COR-L47 (cell line): Measurements from ENCODE around the gene BCR.

Source experiments
- DNase-seq: peaks from one replicate; lab custom pipeline; 2025; lab: John Stamatoyannopoulos, UW

Gene BCR

DNA sequence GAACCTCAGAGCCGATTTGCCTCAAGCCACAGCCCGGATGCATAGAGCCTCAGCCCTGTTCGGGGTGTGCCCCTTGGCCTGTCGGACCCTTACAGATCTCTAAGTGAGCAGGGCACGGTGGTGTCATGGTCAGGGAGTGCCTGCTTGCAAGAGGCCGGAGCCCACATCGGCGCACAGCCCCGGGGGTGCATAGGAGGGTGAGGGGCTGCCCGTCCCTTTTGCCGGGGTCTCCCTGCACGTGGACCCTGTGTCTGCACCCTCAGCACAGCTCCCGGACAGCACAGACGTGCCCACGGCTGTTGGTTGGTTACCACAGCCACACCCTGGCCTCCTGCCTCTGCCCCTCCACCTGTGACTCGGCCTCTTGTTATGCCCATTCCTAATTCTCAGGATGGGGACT is 28.5 kb upstream of the BCR start:
- no peak for DNase-seq

DNA sequence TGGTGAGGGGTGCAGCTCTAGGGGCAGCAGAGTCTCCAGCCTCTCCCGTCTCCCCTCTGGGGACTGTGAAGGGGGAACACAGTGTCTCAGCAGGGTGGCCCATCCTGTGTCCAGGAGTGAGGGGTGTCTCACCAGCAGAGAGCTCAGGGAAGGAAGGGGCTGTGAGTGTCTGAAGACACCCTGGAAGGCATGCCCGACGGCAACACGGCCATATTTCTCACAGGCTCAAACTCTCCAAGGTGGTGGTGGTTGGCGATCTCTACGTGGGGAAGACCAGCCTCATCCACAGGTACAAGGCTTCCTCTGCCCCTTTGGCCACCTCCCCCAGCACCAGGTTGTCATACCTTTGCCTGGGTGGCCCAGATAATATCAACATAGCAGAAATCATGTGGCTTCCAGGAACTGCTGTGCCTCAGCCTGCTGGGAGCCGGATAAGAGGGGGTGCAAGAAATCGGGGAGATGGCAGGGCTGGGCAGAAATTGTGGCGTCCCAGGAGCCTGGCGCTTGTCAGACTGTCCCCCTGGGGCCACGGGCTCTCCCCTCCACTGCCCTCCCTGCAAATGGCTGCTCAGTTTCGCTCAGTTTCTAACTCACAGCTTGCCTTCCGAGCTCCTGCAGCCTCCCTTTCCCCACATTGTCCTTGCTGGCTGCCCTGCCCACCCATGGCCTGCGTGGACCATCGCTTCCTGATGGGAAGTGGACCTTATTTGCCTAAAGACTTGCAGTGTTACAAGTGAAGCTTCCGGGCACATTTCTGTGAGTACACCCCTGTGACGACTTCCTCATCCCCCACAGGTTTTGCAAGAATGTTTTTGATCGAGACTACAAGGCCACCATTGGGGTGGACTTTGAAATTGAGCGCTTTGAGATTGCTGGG is 27.8 kb upstream of the BCR start:
- DNase-seq, result no peak

DNA sequence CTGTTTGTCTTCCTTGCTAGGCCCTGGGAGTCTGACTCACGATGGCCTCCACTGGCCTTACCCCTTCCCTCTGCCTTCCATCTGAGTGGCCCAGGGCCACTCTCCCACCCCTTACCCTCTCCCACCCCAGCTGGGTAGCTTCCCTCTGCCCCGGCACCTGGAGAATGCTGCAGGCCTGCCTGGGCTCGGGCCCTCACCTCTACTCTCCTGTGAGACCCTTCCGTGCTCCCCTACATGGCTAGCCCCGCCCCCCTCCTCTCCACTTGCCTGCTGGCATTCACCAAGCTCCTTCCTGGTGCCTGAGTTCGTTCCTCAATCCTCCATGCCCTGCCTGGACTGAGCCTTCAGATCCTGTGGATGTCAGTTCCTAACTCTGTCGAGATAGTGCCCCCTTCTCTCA is 26.3 kb upstream of the BCR start:
- DNase-seq, result no peak

DNA sequence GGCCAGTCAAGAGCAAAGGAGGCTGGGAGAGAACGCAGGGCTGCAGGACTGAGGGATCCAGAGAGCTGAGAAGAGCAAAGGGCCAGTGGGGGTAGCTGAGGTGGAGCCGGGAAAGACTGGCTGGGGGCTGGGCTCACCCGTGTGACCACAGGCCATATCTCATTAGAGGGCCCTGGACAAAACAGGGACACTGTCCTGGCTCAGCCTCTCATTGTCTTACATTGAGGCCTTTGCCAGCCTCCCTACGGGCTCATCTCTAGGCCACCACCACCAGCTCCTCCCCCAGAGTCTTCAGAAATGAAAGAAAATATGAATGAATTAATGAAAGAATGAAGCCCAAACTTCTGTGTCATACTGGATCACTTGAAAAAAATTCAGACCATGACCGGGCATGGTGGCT is 25.8 kb upstream of the BCR start:
- no peak for DNase-seq

DNA sequence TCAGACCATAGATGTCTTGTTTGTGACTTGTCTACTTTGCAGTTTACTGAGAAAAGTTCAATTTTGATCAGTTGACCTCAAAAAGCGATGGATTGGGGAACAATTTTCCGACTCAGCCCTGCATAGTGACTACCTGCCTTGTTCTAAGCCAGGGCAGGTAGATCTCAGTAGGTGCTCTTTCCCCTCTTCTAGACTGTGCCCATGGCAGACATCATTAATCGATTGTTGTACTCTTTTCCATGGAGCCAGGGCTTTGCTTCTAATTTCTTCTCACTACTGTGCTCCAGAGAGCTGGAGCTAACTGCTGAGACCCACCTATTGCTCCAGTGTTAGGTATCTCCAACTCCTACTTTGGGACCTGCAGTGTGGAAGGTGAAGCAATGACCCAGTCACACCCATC is 25.2 kb upstream of the BCR start:
- DNase-seq, result no peak

DNA sequence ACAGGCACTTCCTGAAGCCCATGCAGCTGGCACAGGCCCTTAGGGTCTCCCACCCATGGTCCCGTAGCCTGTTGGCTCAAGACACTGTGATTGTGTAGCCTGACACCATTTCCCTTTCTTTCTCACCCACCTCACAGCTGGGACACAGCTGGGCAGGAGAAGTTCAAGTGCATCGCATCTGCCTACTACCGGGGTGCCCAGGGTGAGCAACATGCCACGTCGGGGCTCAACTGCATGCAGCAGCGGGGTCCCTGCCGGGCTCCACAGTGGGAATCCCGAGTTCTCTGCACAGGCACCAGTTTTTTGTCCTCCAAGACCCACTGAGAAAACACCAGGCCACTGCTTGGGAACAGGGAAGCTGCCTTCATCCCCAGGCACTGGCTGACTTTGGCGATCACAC is 24.5 kb upstream of the BCR start:
- no peak for DNase-seq

DNA sequence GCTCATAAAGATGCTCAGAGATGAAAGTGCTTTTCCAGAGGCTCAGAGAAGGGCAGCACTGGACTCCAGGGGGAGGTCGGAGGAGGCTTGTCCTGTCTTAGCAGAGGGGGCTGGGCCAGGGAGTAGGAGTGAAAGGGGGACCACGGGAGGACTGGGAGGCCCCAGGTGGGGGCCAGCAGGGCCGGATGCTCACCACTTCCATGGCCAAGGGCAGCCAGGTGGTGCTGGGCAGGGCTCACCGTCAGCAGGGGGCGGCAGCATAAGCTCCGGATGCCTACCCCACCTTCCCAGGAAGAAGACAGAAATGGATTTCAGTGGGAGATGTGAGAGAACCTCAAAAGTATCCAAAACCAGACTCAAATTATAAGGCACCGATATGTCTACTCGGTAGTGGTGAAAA is 24.0 kb upstream of the BCR start:
- no peak for DNase-seq

DNA sequence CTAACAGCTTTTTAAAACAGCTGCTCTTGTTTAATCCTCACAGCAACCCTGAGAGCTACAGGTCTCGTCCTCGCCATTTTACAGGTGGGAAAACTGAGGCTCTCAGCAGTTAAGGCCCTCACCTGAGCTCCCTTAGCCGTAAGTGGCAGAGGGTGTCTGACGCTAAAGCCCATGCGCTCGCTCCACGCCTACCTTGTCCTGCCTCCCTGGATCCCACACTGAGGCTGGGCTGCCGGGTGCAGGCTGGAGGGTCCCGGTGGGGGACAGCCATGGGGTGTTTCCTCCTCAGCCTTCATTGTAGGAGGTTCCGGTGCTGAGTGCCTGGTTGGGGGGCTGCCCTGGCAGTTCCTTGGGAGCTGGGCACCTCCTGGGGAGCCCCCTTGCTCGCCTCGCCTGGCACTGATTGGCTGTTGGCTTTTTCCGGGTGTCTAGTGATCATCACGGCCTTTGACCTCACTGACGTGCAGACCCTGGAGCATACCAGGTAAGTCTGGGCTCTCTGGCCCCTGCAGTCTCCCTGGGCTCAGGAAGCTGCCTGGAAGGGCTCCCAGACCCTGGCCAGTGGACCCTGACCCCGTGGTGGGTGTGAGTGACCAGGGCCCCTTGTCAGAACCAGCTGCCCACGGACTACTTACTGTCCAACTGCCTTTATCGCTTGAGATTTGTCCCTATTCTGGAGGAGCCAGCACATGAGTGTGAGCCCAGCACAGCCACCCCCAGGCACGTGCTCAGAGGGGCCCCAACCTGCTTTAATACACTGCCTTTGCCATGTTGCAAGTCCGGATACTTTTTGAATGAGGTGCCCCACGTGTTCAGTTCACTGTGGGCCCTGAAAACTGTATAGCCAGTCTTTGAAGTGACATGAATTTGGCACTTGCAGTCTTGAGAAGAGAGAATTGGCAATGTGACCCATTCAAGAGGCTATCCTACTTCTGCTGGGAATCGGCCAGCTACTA is 22.5 kb upstream of the BCR start:
- no peak for DNase-seq

DNA sequence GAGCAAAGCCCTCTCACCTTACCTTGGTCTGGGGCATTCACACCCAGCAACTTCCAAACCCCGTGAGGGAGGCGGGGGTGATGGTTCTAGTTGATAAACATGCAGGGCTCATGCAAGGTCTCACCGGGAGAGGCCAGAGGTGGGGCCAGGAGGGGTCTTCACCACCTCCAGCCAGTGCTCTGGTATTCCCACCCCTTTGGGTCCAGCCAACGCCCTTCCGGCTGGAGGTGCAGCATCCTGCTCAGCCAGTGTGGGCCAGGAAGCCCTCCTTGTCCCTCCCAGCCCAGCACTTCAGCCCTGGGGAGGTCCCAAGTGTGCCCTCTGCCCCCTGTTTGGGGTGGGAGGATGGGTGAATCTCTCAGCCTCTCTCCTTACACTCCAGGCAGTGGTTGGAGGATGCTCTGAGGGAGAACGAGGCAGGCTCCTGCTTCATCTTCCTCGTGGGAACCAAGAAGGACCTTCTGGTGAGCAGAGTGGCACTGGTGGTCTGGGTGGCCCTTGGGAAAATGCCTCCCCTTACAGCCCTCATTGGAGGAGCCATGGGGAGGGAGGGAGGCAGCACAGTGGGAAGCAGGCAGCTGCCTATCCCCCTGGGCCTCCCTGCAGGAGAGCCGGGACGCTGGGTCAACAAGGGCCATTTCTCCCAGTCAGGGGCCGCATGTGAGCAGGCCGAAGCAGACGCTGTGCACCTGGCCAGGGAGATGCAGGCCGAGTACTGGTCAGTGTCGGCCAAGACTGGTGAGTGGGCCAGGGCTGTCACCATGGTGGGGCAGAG is 21.6 kb upstream of the BCR start:
- DNase-seq, result peak; percentile 38

DNA sequence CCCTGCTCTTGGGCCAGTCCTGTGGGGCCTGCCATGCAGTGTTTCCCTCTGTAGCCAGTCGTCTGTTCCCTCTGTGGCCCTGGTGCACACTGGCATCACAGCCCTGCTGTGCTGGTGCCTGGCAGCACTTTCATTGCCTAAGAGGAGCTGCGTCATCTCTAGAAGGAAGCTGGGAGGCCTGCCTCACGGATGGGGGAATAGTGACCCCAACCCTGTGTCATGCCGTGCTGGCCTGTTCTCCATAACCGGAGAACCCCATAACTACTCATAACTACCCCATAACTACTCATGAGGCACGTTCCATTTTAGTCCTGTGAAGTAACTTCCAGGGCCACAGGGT is 21.0 kb upstream of the BCR start:
- no peak for DNase-seq

DNA sequence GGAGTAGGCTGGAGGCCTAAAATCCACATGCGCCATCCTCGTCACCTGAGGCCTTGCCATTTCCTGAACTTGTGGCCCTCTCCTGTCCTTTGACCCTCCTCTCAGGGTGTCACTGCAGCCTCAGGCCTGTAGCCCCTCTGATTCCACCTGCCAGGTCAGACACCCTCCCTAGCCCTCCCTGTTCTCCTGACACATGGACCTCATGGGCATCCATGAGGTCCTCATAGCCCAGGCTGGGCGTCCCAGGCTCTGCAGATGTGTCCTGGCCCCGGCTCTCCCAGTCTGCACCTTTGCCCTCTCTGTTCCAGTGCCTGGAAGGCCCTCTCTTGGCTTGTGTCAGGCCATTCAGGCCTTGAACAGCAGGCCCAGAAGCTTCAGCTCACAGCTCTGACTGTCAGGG is 19.3 kb upstream of the BCR start:
- no peak for DNase-seq

DNA sequence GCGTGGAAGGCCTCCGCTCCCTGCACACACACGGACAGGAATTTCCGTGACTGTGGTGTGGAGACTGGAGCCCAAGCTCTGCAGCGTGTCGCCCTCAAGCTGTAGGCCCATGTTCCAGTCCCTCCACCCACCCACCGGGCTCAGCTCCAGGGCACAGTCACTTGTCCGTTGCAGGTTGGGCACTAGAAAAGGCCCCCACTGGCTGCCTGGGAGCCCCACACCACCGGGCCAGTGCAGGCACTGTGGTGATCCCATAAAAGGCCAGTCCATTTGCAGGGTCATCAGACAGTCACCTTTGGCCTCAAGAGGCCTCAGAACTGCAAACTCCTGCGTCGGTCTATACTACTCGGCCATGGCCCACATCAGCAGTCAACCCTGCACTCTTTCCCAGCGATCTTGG is 18.7 kb upstream of the BCR start:
- no peak for DNase-seq

DNA sequence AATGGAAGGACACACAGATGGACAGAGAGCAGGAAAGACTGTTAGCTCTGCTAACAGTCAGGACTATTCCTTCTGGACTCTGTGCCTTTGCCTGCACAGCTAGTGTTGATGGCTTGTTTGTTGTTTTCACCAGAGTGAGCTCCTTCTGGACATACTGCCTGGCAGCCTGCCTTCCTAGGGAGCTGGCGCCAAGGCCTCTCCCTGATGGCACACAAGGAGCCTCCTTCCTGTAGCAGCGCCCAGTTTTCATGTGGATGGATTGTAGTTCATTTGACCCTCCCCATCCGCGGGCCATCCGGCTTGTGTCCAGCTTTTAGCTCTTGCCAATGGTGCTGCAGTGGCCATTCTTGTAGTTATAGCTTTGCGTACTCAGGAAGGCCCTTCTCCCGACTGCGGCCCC is 16.6 kb upstream of the BCR start:
- DNase-seq, result peak; percentile 64

DNA sequence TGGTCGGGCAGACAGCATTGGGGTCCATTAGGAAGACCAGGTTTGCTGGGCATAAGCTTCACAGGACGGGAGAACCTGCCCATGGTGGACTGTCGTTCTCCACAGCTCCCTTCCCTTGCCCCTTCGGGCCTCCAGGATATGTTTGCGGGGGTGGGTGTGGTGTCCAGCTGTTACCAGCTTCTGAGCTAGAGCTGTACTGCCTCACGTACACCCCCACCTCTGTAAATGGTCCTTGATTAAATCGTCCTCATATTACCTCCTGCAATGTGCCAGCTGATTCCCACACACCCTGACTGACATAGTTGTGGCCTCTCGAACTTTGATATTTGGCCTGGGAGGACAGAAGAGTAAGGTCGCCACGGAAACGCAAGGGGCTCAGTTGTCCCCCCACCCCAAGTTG is 16.2 kb upstream of the BCR start:
- DNase-seq, result no peak

DNA sequence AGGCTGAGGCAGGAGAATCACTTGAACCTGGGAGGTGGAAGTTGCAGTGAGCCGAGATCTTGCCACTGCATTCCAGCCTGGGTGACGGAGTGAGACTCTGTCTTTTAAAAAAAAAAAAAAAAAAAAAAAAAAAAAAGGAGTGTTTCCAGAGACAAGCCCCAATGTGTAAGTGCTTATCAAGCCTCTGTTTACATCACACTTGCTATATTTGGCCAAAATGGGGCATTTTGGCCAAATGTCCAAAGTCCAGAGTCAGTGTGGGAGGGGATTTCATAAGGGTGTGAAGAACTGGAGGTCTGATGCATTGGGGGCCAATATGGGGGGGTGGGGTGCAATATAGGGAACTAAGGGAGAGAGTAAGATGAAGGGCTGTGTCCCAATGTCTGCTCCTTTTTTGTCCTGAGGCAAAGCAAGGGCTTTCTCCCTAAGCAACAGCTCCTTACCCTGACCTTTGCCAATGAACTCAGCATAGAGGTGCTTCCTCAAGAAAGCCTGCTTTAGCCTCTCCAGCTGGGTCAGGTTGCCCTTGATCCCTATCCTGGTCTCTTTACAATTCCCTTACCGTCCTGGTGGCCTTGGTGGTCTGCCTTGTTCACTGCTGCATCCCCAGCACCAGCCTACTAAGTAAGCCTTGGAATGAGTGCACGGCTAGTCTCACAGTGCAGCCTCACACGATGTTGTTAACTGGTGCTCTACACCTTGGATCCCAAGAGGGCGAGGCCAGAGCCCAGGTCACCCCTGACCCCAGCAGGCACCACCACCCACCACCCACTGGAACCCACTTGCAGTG is 14.1 kb upstream of the BCR start:
- no peak for DNase-seq

DNA sequence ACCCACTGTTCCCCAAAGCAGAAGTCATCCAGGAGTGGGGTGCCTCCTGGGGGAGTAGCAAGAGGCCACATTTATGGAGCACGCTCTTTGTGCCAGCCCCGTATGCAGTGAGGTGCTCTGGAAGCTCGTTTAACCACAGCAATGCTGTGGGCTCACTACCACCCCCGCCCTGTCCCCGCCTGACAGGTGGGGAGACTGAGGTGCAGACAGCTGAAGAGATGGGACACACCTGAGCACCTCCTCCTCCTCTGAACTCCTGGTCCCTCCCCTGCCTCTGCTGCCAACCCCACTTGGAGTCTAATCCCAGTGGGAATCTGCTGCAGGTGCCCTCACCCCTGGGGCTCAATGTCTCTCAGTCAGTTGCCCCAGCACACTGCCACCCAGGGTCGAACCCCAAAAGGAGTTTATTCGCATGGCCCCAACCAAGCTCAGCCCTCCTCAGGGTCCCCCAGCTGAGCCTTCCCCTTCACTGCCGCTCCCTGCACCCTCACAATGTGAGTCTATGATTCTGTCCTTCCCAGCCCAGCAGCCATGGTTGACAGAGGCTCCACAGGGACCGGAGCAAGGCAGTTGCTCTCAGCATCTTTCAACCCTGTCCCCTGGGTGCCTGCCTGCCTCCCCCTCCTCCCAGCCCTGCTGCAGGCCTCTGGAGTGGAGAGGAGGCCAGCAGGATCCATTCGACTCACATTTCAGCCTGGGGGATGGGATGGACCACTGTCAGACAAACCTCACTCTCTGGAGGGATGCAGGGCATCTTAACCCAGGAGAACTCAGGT is 13.3 kb upstream of the BCR start:
- DNase-seq, result no peak

DNA sequence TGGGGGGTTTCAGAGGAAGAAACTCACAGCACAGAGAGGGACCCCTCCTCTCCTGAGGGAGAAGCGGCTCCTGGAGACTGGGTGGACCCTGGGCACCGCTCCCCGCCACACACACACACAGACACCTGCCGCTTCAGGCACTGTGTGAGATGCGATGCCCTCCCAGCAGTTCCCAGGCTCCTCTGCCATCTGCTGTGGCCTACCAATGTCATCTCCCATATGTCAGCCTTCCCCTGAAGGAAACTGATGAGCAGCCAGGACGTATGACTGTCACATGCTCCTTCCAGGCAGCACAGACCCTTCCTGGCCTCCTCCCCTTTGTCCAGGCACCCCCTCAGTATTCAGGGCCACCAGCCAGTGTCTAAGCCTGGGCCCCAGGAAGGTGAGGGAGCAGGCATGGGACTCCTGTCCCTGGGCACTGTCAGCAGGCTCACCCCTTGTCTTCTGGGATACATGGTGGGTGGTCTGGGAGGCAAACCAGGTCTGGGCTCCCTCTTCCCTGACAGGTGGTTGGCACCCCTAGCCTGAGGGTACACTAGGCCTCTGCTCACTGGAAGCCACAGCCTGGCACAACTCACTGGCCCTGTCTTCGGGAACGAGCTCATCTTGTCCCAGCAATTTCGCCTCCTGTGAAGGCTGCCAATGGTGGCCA is 11.8 kb upstream of the BCR start:
- DNase-seq, result no peak

DNA sequence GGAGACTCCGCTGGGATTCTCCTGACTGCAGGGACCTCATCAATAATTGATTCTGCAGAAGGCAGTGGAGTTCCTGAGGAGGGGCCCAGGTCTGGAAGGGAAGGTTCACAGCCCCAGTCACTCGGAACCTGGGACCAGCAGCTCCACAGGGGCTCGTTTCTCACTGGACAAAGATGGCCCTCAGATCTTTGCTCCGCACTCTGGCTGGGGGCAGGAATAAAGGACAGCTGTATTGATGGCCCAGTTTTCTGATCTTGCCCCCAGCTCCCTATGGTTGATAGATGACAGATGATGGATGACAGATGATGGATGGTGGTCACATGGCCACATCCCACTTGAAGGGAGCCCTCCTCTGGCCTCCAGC is 11.3 kb upstream of the BCR start:
- DNase-seq, result no peak

DNA sequence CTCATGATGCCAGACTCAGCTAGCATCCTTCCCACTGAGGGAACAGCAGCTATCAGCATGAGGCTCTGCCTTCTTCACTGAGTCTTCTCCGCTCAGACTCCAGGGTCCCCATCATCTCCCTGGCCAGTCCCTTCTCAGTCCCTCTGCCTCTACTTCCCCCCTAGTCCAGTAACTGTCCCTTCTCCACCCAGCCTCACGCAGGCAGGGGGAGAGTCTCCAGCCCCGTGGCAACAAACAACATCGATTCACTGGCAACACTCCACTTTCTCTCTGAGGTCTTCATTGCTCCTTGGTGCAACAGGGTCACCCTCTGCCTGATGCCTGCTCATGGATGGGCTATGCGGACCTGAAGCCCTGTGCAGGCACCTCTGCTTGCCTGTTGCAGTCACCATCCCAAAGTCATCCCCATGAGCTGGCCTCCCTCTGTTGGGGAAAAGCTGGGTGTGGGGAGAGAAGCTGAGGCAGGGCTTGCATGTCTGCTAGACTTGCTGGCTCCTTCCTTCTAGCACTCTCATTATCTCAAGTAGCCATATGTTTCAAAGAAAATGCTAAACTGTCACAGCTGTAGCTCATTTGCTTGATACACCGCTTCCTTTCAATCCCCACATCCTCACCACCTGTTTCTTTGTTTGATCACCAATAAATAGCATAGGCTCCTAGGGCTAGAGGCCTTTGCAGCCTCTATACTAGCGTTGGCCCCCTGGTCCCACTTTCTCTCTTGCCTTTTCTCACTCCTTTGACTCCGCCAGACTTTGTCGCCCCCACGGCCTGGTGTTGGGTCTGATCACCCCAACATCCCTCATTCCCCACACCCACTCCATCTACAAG is 4.3 kb upstream of the BCR start:
- no peak for DNase-seq

DNA sequence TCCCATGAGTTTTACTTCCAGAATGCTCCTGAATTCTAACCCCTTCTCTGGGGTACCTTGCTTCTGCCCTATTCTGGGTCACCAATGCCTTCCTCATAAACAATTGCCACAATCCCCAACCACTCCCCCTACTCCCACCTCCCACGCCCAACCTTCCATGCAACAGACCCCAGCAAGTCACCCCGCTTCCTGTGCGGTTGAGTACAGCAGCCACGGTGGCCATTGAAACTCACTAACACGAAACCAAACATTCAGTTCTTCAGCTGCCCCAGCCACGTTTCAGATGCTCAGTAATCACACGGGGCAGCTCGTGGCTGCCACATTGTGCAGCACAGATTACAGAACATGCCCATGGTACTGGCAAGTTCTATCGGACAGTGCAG is 3.7 kb upstream of the BCR start:
- DNase-seq, result no peak
